K562 (cell line): ENCODE measurements around the gene MINDY4B. TPM values are rescaled to one million over a fixed set of nuclear protein-coding genes. Genes with fewer than 3 reads are reported as not detected.

Experiments used
- ARID3B ChIP-seq: fragments of 250-450 bp; sonication (Bioruptor Pico); IDR thresholded peaks from 2 replicates; pipeline ENCODE4 v1.4.0; 2020; ENCODE audit warnings: borderline replicate concordance
- GABPB2 ChIP-seq: fragments of 250-450 bp; sonication (Bioruptor Pico); conservative IDR thresholded peaks from 2 replicates; pipeline ENCODE4 v1.5.1; 2021; ENCODE audit warnings: mild to moderate bottlenecking
- RBM34 ChIP-seq: fragments of 200-400 bp; formaldehyde crosslinking; IDR thresholded peaks from 2 replicates; pipeline ENCODE4 v1.6.1; 2018; ENCODE audit warnings: low read length, borderline replicate concordance; ENCODE audit not compliant: insufficient read depth
- SMAD2 ChIP-seq: fragments of 150-350 bp; IDR thresholded peaks from 2 replicates; pipeline ENCODE4 v1.6.1; 2014; ENCODE audit warnings: low read depth, mild to moderate bottlenecking, low read length
- ZNF407 ChIP-seq: fragments of 450-650 bp; IDR thresholded peaks from 2 replicates; pipeline ENCODE4 v1.6.1; 2016; ENCODE audit warnings: low read depth
- polyA plus RNA-seq, 8 experiments: library from polyadenylated mRNA; depleted of rRNA in 4 of 8; stranded (reverse) in 5 of 8; unstranded in 3 of 8; fragments of >200 nt; fragmentation: Nextera tagmentation in 2 of 8; fragmentation: Illumina TruSeq in 1 of 8; extraction: Ambion mirVana in 2 of 8; extraction: Trizol in 1 of 8; gene quantifications; 2 replicates each; pipeline versions ENCODE4 v1.2.1 to v1.2.3, GENCODE V29; 2011 to 2014; ENCODE audit warnings: inconsistent platforms in 1 of 8, missing spikeins in 1 of 8
- total RNA-seq, 7 experiments: library from RNA; depleted of rRNA in 6 of 7; stranded (reverse); fragments of >200 nt in 6 of 7; fragmentation: Illumina TruSeq in 2 of 7; extraction: Trizol in 2 of 7; gene quantifications; 2 replicates each; pipeline versions ENCODE4 v1.2.1 to v1.2.3, GENCODE V29; 2011 to 2021; ENCODE audit warnings: low replicate concordance in 1 of 7

The MINDY4B gene
- total and polyA plus RNA-seq, 9 of the 15 experiments (the other 6 are each of a cell fraction or from before 2014, with no cell fraction given) = not detected

- no peak for TF ChIP-seq ZNF407
- TF ChIP-seq RBM34 = no peak
- TF ChIP-seq GABPB2 (CRISPR knock-in tag) = no peak
- TF ChIP-seq SMAD2 = no peak
- no peak for TF ChIP-seq ARID3B (CRISPR knock-in tag)
Measured at GRCh38 chr3:150898046-150898754, 7.0 kb downstream of the MINDY4B start (continued).
